Coronary artery (tissue), 2 donors: Measurements from ENCODE around the gene LMO2.
"Not testable (repeated sequence)": the region's sequence is repeated elsewhere in the genome, so short reads cannot be mapped to it uniquely, and the experiment has no call there.

Experiments
- DNase-seq: peaks from one replicate; pipeline ENCODE4 v3.0.0-alpha.2; 2017; ENCODE audit warnings: low spot score
- H3K27ac ChIP-seq, 2 donors: fragments of 200-600 bp; sonication (generic); one replicate each; pipeline ENCODE4 v1.5.1; 2016 to 2019
- H3K4me3 ChIP-seq: fragments of 200-600 bp; sonication (generic); 2 replicates; pipeline ENCODE4 v1.5.1; 2016; ENCODE audit warnings: mild to moderate bottlenecking, moderate library complexity
- TF ChIP-seq, protein P1 (sequence below): fragments of 200-600 bp; sonication (generic); IDR thresholded peaks from one replicate; pipeline ENCODE4 v1.5.1; 2019; ENCODE audit warnings: antibody characterized with exemption

The LMO2 gene

DNA sequence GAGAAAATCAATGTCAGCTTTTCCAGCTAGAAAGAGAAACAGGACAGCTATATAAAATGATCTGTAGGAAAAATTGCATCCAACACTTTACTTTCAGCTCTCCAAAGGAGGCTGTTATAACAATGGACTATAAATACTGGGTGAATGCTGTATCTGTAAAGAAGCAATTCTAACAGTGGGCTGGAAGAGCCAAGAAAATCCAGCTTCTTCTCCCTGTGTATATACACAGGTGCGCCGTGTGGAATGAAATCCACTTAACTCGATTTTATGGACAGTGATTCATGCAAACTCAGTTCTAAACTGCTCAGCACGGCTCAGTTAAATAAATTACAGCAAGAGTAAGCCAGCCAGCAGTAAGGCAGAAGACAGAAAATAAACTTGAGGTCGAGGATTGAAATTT, 32.5 kb upstream of the LMO2 start:
- Histone ChIP-seq H3K27ac (no peak overlapping the region), H3K4me3 (no peak overlapping the region)
- DNase-seq: no peak
- TF ChIP-seq, protein P1, sequence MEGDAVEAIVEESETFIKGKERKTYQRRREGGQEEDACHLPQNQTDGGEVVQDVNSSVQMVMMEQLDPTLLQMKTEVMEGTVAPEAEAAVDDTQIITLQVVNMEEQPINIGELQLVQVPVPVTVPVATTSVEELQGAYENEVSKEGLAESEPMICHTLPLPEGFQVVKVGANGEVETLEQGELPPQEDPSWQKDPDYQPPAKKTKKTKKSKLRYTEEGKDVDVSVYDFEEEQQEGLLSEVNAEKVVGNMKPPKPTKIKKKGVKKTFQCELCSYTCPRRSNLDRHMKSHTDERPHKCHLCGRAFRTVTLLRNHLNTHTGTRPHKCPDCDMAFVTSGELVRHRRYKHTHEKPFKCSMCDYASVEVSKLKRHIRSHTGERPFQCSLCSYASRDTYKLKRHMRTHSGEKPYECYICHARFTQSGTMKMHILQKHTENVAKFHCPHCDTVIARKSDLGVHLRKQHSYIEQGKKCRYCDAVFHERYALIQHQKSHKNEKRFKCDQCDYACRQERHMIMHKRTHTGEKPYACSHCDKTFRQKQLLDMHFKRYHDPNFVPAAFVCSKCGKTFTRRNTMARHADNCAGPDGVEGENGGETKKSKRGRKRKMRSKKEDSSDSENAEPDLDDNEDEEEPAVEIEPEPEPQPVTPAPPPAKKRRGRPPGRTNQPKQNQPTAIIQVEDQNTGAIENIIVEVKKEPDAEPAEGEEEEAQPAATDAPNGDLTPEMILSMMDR: no peak

DNA sequence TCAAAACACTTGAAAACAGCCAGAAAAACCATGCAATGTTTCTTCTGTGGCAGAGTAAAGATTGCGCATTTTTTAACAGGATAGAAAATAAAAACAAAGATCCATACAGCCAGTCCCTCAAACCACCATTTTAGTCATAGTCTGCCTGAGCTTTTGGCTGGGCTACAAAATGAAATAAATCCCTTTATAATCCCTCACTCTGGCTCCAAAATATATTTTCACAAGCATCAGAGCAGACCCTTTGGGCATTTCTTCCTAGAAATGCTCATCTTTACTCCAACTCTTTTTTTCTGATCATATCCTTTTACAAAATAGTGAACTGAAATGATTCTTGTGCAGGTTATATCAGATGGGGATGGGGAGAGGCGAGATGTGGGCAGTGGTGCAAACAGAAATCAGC, 31.8 kb upstream of the LMO2 start:
- Histone ChIP-seq H3K27ac (no peak overlapping the region), H3K4me3 (no peak overlapping the region)
- TF ChIP-seq, protein P1: no peak
- DNase-seq: no peak

DNA sequence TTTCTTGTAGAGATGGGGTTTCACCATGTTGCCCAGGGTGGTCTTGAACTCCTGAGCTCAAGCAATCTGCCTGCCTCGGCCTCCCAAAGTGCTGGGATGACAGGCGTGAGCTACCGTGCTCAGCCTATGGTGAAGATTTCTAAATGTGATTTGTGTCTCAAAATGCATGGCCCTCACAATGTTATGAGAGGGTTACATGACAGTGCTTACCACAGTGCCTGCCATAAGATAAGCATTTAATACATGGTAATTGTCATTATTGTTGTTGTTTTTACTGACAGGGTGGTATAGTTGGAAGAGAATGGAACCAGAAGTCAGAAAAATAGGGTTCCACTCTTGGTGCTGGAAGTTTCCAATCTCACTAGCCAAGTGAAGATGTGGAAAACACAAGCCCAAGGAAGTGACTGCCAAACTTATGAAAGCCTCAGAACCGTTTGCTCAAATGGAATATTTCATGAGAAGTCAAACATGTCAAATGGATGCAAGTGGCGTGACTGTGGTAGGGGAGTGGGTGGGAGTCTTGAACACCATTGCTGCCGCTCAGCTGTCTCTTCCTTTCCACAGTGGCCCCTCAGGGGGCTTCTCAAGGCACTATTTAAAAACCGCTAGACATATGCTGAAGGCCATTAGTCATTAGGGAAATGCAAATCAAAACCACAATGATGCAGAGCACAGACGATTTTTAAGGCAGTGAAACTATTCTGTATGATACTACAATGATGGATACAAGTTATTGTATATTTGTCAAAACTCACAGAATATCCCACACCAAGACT, 29.1 kb upstream of the LMO2 start:
- no peak for DNase-seq

DNA sequence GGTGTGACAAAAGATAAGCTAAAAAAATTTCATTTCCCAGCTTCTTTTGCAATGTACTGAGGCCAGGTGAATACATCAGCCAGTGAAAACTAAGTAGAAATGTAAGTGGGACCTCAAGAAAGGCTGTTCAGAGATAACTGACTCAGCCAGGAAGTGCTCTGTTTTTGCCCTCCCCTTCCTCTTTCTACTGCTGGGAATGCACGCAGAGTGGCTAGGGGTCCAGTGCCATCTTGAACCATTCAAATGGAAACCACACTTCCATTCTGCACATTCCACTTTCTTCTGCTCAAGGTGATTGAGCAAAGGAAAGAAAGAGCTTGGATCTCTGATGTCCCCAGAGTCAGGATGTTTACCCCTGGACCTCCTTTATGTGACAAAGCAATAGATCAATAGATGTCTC, 27.8 kb upstream of the LMO2 start:
- no peak overlapping the region for H3K27ac ChIP-seq
- TF ChIP-seq, protein P1: no peak
- no peak overlapping the region for H3K4me3 ChIP-seq

More for the DNA sequence above, 29.1 kb upstream of the LMO2 start:
- TF ChIP-seq, protein P1: no peak
- no peak overlapping the region for H3K4me3 ChIP-seq
- H3K27ac ChIP-seq: no peak overlapping the region

DNA sequence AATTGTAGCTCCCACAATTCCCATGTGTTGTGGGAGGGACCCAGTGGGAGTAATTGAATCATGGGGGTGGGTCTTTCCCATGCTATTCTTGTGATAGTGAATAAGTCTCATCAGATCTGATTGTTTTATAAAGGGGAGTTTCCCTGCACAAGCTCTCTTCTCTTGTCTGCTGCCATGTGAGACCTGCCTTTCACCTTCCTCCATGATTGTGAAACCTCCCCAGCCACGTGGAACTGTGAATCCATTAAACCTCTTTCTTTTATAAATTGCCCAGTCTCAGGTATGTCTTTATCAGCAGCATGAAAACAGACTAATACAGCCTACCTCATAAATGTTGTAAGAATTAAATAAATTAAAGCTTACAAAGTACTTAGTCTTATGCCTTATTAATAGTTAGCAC, 25.5 kb upstream of the LMO2 start:
- DNase-seq, H3K27ac ChIP-seq, H3K4me3 ChIP-seq: not testable (repeated sequence)

More for the DNA sequence above, 27.8 kb upstream of the LMO2 start:
- no peak for DNase-seq

DNA sequence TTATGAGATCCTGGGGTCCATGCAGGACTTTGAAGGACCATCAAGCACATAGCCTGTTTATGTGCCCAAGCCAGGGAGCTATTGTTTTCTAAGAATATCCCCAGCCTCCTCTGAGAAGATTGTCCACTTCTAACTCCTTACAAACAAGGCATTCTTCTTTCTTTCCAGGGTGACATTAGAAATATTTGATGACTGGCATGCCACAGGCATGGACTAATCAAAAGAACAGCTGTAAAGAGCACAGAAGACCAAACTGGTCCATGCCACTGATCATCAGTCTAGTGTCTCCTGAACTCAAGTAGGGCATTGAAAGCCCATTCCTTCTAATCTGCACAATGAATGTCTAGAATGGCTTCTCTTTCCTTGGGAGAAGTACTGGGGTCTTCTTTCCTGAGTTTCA, 24.9 kb upstream of the LMO2 start:
- no peak for DNase-seq
- Histone ChIP-seq H3K4me3 (no peak overlapping the region), H3K27ac (no peak overlapping the region)
- TF ChIP-seq, protein P1: no peak

DNA sequence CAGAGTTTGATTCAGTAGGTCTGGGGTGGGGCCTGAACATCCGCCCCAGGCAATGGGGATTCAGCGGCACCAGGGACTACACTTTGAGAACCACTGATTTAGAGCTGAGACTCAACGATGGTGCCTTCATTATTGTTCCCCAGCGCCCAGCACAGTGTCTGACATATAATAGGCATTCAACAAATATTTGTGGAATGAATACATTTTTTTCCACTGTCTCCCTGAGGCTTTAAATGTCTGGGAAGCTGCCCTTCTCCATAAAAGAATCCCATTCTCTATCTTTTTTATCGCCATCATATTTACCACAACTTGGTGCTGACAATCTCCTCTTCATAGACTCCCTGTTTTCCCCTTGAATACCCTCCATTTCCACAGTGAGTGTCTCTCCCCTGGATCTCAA, 23.6 kb upstream of the LMO2 start:
- no peak overlapping the region for H3K27ac ChIP-seq
- DNase-seq: no peak
- H3K4me3 ChIP-seq: no peak overlapping the region
- TF ChIP-seq, protein P1: no peak
